ENCODE data around the gene ATOH8.

The ATOH8 gene

DNA sequence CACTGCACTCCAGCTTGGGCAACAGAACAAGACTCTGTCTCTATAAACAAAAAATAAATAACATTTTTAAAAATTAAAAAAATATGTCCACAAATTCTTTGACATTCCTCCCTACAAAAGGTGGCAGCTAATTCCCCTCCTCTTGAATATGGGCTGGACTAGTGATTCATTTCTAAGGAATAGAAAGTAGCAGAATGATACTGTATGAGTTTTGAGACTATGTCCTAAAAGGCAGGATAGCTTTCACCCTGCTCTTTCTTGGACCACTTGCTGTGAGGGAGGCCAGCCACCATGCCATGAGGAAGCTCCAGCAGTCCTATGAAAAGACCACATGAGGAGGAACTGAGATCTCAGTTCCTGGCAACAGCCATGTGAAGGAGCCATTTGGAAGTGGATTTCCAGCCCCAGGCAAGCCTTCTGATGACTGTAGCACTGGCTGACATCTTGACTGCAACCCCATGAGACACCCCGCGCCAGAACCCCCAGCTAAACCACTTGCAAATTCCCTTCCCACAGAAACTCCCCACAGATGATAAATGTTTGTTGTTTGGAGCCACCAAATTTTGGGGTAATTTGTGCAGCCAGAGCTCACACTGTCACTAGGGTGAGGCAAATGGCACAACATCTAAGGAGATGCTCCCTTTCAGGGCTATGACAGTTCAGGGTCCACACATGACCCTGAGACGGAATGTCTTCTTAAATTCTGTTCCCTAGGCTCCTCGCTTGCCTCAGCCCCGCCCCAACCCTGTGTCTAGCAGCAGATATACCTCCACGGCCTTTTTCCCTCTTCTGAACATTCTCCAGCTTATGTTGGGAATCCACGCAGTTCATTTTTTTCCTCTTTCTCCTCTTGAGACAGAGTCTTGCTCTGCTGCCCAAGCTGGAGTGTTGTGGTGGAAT lies 17.1 kb upstream of the ATOH8 start:
- no peak for DNase-seq

DNA sequence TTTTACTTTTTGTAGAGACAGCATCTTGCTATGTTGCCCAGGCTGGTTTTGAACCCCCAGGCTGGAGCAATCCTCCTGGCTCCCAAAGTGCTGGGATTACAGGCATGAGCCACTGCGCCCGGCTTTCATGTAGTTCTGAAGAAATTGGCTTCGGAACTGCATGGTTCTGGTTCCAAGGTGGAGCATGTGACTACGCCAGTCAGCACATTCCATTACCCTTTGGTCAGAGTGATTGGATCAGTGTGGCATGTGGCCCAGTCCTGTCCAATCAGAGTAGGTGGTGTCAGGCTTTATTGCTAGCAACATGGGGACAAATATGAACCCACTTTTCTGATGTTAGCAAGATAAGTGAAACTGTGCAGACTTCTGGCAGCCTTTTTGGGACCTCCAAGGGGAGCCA lies 16.3 kb upstream of the ATOH8 start:
- DNase-seq = no peak

DNA sequence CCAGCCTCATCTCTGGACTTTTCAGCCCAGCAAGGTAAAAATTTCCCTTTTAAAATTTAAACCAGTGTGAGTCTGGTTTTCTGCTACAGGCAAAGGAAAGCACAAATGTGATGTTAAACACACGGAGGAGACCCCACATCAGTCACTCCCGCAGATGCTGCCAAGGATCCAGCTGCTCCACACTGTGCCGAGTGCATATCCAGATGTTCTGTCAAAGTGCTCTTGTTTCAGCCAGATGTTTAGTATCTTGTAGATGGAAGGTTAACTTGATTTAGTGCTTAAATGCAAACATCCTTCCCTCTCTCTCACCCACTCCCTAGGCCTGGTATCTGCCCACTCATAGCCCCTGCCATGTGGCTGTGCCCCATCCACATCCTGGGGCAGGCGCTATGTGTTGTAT lies 15.8 kb upstream of the ATOH8 start:
- DNase-seq = no peak

DNA sequence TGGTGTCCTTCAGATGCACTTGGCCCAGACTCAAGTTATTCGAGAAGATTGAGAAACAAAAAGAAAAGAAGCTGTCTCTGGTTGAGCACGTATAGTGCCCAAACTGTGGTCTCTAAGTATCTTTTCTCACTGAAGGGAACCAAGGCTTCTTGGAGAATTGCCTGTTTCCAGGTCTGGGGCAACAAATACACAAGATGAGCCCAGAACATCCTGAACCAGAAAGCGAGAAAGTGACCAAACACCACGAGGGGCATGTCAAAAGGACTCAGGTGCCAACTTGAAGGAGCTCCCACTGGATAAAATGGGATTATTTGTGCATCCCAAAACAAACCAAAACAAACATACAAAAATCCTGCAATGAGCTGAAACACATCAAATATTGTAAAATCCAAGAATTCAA lies 13.6 kb upstream of the ATOH8 start:
- no peak for DNase-seq

DNA sequence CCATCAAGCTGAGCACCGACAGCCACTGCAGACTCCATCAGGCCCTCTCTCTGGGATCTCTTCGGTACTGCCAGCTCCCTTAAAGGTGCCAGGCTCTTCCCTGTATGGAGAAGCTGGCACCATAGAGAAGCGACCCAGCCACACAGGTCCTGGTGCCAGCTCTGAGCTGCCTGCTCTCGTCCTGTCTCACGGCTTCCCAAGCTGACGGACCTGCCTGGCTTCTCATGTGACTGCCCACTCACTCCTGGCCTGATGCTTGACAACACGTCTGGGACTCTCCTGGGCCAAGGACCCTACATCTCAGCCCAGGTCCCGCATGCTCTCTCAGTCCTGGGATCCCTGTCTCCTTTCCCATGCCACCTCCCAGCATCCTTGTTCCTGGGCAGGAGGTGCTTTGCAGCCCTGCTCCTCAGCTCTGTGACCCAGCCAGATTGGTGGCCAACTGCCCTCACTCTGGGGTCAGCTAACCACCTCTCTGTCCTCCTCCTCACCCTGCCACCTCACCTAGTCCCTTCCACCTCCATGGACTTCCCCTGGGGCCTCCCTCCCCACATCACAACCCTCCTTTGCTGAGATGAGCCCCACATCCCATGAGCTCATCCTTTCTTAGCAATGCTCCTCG lies 12.5 kb upstream of the ATOH8 start:
- DNase-seq = no peak

DNA sequence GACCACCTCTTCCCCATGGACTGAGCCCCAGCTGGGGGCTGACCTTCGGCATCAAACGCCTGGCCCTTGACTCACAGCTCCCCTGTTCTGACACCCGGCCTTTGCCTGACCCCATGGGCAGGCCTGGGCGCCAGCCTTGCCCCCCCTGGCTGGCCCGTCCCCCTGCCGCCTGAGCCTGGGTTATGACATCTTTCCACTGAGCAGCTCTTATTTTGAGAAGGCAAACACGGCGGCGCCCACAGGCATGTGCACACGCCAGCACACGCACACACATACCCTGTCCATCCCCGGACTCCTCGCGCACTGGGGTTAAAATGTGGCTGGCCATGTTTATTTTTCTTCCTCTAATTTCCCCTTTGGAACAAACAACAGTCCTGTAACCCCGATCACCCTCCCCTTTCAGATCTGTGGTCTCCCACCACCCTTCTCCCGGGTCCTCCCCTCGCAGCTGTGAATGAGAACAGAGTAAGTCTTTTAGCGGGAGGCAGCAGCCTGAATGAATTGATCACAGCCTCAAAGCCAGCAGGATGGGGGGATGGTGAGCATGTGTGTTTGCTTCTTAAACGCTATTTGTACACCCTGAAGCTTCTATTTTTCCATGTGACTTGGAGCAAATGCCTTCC lies 11.8 kb upstream of the ATOH8 start:
- DNase-seq = peak; percentile 84

DNA sequence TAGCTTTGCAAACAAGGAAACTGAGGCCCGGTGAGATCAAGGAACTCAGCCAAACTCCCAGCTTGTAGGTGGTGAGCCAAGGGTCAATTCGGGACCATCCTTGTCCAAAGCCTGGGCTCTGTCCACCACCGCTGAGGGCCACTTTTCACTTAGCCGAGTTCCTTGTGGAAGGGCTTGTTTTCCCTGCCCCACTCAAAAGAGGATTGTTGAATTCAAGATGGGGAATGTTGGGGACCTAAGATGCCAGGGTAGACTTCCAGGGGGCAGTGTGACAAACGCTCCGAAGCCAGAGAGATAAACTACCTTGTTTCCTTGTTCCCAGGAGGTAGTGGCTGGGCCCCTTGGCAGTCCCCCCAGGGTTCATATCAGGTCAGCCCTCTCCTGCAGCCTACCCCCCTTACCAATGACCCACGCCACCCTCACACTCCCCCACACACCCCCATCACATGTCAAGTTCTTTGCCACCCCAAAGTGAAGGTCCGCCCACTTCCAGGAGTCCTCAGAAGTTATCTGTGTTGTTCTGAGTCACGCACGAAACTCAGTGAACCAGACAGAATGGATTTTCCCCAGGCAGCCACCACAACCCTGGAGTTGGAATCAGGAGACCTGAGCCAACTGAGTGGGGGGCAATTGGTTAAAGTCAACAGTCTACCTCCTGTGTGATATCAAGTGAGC lies 10.3 kb upstream of the ATOH8 start:
- no peak for DNase-seq

DNA sequence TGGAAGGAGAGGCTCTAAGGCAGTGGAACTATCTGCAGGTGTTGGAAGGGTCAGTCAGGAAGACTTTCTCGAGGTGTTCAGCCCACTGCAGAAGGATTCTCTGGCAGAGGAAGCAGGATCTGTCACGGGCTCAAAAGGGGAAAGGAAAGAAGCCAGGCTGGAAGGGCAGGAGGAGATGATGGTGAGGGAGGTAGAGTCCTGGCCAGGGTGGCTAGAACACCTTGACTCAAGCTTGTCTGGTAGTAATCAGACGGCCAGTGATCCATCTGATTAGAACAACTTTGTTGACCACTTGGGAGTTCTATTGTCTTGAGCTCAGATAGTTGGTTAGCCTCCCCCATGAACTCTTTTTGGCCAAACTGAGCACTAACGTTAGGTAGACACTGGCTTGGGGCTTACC lies 9.7 kb upstream of the ATOH8 start:
- no peak for DNase-seq

DNA sequence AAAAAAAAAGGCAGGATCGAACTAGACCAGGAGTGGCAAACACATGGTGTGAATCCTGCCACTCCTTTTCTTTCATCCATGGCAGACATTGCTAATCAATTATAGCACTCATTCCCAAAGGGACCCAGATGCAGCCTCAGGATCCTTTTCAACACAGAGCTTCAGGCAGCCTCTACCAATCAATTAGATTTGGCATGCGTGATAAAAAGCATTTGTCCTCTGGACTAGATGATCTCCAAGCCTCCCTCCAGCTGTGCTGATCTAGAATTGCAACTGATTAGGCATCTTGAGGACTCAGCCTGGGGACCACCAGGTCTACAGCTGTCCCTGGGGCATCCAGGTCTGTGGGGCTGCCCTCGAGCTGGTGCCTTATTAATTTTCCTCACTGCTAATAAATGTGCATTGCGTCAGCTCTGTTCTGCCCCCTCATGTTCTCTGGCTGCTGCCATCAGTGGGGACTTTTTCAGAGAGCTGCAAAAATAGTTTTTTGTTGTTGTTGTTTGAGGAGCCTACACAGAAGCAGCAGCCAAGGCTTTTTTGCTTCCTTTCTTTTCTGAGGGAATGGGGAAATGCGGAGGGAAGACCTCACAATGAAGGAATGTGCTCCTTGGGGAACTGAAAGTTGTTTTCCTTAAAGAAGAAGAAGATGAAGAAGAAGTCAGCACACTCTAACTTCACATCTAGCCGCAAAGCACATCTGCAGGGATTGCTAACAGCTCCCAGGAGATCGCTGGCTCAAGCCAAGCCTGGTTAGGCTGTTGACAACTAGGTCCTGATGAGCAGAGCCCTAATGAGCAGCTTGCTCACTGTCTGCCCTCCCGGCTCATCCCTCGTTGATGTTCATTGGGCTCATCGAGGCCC lies 8.8 kb upstream of the ATOH8 start:
- DNase-seq = no peak

DNA sequence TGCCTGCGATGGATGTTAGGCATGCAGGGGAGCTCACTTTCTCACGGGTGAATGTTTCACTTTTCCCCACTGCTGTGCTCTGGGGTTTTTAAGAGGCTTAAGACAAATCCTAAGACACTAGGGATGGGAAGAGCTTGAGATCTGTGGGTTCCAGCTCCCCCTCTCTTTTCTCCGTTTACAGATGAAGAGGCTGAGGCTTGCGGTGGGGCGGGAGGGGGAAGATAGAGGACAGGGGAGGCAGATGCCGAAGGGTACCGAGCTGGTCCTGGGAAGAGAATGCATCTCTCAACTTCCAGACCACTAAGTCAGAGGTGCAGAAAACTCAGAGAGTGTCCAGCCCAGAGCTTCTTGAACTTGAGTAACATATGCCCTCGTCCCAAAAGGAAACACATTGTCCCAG lies 8.2 kb upstream of the ATOH8 start:
- no peak for DNase-seq

DNA sequence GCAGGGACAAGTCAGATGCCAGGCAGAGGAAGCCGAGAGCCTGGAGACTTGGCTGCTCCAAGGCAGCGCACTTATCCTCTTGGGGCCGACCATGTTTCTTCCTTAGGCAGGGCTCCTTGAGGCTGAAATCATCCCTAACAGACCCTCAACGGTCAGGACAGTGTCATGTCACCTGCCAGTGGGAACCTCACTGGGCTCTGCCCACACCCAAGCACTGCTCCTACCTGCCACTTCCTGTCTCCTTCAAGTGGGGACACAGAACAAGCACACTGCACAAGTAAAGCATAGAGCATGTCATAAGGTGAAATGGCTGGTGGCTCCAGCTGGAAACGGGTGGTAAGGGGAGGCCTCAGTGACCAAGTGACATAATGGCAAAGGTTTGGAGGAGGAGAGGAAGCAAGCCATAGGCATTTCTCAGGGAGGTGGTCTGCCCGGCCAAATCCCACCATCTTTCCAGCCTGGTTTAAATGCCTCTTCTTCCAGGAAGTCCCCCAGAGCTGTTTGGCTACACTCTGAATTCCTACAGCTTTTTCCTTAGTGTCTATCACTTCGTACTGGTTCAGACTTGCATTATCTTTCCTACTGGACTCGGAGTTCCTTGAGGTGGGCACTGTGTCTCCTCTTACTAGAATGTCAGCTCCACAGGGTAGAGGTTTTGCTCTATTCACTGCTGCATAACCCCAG lies 7.3 kb upstream of the ATOH8 start:
- no peak for DNase-seq

DNA sequence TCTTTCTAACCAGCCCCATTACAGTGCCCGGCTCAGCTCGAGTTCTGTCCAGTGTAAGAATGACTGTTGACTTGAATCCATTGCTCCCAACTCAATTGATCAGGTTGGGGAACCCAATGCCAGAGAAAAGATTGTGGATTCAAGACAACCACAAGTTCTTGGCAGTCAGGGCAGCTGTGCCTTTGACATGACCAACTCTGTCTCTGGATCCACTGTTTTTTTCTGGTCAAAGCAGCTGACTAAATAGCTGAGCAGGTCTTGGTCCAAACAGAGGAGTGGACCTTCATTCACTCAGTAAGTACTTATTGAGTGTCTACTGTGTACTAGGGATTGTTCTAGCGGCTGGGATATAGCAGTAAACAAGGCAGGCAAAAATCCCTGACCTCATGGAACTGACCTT lies 6.3 kb upstream of the ATOH8 start:
- DNase-seq = no peak

DNA sequence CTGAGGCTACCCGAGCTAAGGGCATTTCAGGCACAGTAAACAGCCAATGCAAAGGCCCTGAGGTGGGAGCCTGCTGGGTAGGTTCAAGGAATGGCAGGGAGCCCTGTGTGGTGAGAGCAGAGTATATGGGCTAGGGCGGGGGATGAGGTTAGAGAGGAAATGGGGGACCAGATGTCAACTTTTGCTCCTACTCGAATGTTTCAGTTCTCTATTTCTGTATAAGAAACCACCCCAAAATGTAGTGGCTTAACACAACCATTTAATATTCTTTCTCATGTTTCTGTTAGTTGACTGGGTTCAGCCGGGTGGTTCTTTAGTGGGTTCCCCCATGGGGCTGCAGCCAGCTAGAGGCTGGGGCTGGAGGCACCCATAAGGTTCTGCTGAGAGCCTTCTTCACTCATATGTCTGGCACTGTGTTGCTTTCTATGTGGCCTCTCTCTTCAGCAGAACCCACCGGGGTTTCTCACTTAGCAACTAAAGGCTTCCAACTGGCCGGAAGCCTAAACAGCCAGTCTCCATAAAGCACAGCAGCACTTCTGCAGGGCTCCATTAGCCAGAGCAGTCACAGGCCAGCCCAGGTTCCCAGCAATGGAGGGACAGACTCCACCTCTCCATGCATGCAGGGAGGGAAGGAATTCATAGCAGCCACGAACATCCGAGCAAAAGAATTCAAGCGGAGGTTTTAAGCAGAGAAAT lies 5.6 kb upstream of the ATOH8 start:
- no peak for DNase-seq

DNA sequence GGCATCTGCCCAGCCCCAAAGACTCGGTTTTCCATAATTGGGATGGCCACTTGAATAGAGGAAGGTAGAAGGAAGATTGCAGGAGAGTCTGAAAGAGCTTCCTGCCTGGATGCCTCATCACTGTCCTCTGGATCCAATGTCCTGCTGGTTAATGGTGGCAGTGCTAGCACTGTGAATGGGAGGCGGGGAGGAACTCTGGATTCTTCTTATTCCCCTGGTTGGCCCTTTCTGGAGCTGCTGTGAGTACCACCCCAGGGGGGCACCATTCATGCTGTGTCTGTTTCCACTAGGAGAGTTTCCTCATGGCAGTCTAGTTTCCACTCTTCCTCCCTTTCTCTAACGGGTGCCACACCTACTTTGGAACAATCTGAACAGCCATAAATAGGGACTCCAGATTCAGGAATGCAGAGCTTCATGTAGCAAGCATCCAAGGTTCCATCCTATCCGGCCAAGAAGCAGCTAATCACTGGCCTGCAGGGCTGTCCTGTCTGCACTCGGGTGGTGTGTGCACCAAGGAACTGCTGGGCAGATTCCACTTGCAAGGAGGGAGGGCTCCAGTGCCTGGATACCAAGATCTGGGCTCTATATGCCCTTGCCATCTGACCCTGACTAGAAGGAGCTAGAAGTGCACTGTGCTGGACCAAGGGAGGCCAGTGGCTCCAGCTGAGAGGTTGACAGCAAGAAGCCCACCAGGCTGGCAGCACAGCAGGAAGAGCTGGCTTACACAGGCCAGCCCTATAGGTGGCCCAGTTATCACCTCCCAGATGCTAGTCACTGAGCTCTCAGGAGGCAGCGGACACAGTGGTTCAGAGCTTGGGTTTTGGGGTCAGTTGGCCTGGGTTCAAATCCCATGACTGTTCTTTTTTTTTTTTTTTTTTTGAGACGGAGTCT lies 4.6 kb upstream of the ATOH8 start:
- no peak for DNase-seq

DNA sequence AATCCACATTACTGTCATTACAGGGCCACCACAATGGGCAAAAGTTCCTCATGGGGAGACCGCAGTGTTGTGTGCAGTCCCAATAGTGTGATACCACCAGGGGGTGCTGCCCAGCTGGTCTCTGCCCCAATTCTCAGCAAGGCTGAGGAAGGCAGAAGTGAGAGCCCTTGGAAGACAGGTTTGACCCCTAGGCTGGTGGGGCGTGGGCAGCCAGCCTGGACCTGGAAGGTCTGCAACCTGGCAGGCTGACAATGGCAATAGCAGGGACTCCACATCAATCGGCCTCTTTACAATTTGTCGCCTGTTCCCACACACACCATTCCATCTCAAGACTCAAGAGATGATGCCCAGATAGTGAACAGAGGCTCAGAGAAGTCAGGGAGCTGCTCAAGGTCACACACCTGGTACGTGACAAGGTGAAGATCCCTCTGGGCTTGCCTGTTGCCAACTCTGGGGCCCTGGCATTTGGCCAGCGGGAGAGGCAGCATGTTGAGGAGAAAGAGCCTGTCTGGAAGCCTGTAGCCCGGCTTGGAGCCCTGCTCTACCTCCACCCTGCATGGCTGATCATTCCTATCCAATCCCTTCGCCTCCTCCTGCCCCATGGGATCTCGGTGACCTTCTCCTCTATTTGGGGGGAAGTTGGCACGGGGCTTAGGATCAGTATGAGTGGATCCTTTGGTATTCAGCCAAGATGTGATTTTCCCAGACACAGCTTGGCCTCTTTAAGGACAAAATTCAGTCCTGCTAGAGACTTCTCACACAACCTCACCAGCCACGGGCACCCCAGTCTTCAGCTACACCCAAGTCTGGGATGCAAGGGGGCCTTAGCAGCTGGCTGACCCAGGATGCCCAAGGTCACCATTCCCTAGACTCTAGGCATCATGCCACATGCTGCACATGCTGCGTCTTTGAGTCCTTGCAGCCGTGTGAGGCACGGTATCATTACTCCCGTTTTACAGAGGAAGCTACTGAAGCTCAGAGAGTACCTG lies 2.9 kb upstream of the ATOH8 start:
- peak; percentile 68 for DNase-seq

DNA sequence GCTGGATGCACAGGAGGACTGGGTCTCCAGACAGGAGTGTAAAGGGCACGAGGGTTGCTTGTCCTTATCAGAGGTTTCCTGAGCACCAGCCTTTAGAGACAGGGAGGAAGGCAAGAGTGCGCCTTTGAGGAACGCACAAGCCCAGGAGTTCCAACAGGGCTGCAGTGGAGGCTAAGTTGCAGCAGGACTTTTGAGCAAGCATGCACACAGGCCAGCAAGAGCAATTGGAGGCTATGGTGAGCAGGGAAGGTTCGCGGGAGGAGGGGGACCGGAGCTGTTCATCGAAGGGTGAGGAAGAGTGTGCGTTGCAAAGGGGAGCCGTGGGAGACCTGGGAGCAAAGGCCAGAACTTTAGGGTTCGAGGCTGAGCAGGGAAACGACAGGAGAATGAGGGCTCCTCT lies 2.2 kb upstream of the ATOH8 start:
- DNase-seq = no peak

DNA sequence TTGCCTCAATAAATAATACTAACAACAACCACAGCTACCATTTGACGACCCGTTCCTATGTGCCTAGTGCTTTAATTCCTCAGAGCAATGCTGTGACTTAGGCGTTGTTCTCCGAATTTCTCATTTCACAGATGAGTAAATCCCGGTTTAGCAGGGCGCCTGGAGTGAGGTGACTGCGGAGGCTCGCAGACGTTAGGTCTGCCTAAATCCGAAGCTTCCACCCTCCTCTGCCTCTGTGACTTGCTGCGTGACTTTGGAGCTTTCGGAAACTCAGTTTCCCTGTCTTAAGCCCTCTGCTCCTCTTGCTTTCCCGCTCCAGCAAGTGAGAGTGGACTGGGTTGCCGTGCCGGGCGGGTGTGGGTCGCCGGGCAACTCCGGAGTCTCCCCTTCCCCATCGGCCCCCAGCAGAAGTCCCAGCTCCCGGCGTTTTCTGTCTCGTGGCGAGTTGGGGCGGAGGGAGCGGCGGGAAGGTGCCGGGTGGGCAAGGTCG lies 711 bp upstream of the ATOH8 start:
- DNase-seq = no peak

DNA sequence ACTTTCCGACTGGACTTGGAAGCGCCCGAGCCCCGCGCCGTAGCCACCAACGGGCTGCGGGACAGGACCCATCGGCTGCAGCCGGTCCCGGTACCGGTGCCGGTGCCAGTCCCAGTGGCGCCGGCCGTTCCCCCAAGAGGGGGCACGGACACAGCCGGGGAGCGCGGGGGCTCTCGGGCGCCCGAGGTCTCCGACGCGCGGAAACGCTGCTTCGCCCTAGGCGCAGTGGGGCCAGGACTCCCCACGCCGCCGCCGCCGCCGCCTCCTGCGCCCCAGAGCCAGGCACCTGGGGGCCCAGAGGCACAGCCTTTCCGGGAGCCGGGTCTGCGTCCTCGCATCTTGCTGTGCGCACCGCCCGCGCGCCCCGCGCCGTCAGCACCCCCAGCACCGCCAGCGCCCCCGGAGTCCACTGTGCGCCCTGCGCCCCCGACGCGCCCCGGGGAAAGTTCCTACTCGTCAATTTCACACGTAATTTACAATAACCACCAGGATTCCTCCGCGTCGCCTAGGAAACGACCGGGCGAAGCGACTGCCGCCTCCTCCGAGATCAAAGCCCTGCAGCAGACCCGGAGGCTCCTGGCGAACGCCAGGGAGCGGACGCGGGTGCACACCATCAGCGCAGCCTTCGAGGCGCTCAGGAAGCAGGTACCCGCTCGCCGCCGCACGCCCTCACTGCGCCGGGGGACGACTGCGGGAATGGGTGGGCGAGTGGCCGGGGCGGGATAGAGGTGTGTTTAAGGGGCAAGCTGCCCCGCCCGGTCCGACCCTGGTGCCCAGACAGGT lies 713 bp downstream of the ATOH8 start:
- peak; percentile 61 for DNase-seq

All from NCI-H1105 treated with DMSO at 0.1 percent for 48 hours (cell line).